HG03558 (cell line): ENCODE measurements around the gene CRISPLD2.

Experiments
- ATAC-seq: cut with Tn5 transposase; IDR thresholded peaks from one replicate; pipeline ENCODE4 v1.9.1; 2021; ENCODE audit warnings: moderate number of reproducible peaks; ENCODE audit not compliant: unreplicated experiment; ENCODE audit errors: extremely low read depth

CRISPLD2 gene

GRCh38 chr16:84878770-84879169 lies 59.0 kb downstream of the CRISPLD2 start:
- ATAC-seq = no peak

- ATAC-seq = no peak
Measured at GRCh38 chr16:84879569-84880487, 60.0 kb downstream of the CRISPLD2 start.

- no peak for ATAC-seq
Measured at GRCh38 chr16:84881702-84882521, 62.1 kb downstream of the CRISPLD2 start.

GRCh38 chr16:84883301-84883700 lies 63.5 kb downstream of the CRISPLD2 start:
- ATAC-seq = no peak

GRCh38 chr16:84884246-84884595 lies 64.4 kb downstream of the CRISPLD2 start:
- ATAC-seq = no peak

GRCh38 chr16:84884596-84885341 lies 65.0 kb downstream of the CRISPLD2 start:
- no peak for ATAC-seq

- ATAC-seq = no peak
Measured at GRCh38 chr16:84885342-84885910, 65.6 kb downstream of the CRISPLD2 start.

- no peak for ATAC-seq
Measured at GRCh38 chr16:84886497-84887090, 66.8 kb downstream of the CRISPLD2 start.

- no peak for ATAC-seq
Measured at GRCh38 chr16:84887207-84887606, 67.4 kb downstream of the CRISPLD2 start.

- ATAC-seq = no peak
Measured at GRCh38 chr16:84888450-84888849, 68.7 kb downstream of the CRISPLD2 start.

GRCh38 chr16:84889066-84889465 lies 69.3 kb downstream of the CRISPLD2 start:
- ATAC-seq = no peak

- ATAC-seq = no peak
Measured at GRCh38 chr16:84890427-84890826, 70.6 kb downstream of the CRISPLD2 start.

- no peak for ATAC-seq
Measured at GRCh38 chr16:84891149-84891795, 71.5 kb downstream of the CRISPLD2 start.

- no peak for ATAC-seq
Measured at GRCh38 chr16:84892097-84892496, 72.3 kb downstream of the CRISPLD2 start.

GRCh38 chr16:84893467-84893848 lies 73.7 kb downstream of the CRISPLD2 start:
- no peak for ATAC-seq

GRCh38 chr16:84893849-84894599 lies 74.2 kb downstream of the CRISPLD2 start:
- ATAC-seq = no peak

GRCh38 chr16:84895016-84895415 lies 75.2 kb downstream of the CRISPLD2 start:
- no peak for ATAC-seq

- ATAC-seq = no peak
Measured at GRCh38 chr16:84896847-84897246, 77.1 kb downstream of the CRISPLD2 start.

- no peak for ATAC-seq
Measured at GRCh38 chr16:84897911-84898377, 78.2 kb downstream of the CRISPLD2 start.
